Caco-2 (cell line): ENCODE measurements around the gene NFRKB. TPM values are rescaled to one million over a fixed set of nuclear protein-coding genes. Genes with fewer than 3 reads are reported as not detected.

Experiments used
- Bru-seq: library from RNA; stranded (reverse); fragments of 400-500 nt; gene quantifications from one replicate; lab custom pipeline; 2021; lab: Mats Ljungman, UMichigan
- BruChase-seq, 2 experiments: library from RNA; stranded (reverse); fragments of 400-500 nt; gene quantifications; one replicate each; lab custom pipeline; 2021; lab: Mats Ljungman, UMichigan
- BruUV-seq: library from RNA; stranded (reverse); fragments of 400-500 nt; replicated peaks from 2 replicates; lab custom pipeline; 2021; lab: Mats Ljungman, UMichigan
- CTCF ChIA-PET: fragments of 300-600 bp; sonication (Branson Sonifier 250); formaldehyde crosslinking; loops from one replicate; lab custom pipeline; 2022; ENCODE audit warnings: antibody characterized with exemption; lab: Charles Lee
- POLR2A ChIA-PET: fragments of 300-600 bp; sonication (Branson Sonifier 250); formaldehyde crosslinking; loops from one replicate; lab custom pipeline; 2022; ENCODE audit warnings: antibody characterized with exemption; lab: Charles Lee
- DNase-seq, 2 experiments: peaks; one replicate each; pipeline versions ENCODE4 v3.0.0 to v3.0.0-alpha.2; 2020 to 2022
- H3K27me3 ChIP-seq: replicated peaks from 2 replicates; pipeline ENCODE4 v1.6.0; 2011; ENCODE audit warnings: low read length; ENCODE audit not compliant: control insufficient read depth, insufficient read depth
- H3K36me3 ChIP-seq: 2 replicates; pipeline ENCODE4 v1.5.1; 2011; ENCODE audit warnings: low read length; ENCODE audit not compliant: control insufficient read depth, insufficient read depth
- H3K4me1 ChIP-seq: fragments of 250-450 bp; sonication (Bioruptor Pico); 2 replicates; pipeline ENCODE4 v1.5.1; 2020; ENCODE audit warnings: mild to moderate bottlenecking
- H3K4me3 ChIP-seq: 2 replicates; pipeline ENCODE4 v1.5.1; 2011; ENCODE audit warnings: low read depth, mild to moderate bottlenecking, control low read depth, low read length
- H3K9me3 ChIP-seq: fragments of 250-450 bp; sonication (Bioruptor Pico); 2 replicates; pipeline ENCODE4 v1.5.1; 2020; ENCODE audit warnings: mild to moderate bottlenecking, moderate library complexity
- H3K27ac Mint-ChIP-seq: one replicate; pipeline ENCODE4 v1.8.0; 2022; ENCODE audit warnings: mixed read lengths; ENCODE audit not compliant: unreplicated experiment
- H3K27me3 Mint-ChIP-seq: one replicate; pipeline ENCODE4 v1.8.0; 2022; ENCODE audit warnings: mixed read lengths; ENCODE audit not compliant: insufficient read depth, unreplicated experiment
- H3K36me3 Mint-ChIP-seq: one replicate; pipeline ENCODE4 v1.8.0; 2022; ENCODE audit warnings: mild to moderate bottlenecking, mixed read lengths; ENCODE audit not compliant: insufficient read depth, unreplicated experiment
- H3K4me1 Mint-ChIP-seq: one replicate; pipeline ENCODE4 v1.8.0; 2022; ENCODE audit warnings: low read depth, mixed read lengths; ENCODE audit not compliant: unreplicated experiment
- H3K4me3 Mint-ChIP-seq: one replicate; pipeline ENCODE4 v1.8.0; 2022; ENCODE audit warnings: mild to moderate bottlenecking, moderate library complexity, mixed read lengths; ENCODE audit not compliant: unreplicated experiment
- H3K9me3 Mint-ChIP-seq: one replicate; pipeline ENCODE4 v1.8.0; 2022; ENCODE audit warnings: mixed read lengths; ENCODE audit not compliant: unreplicated experiment
- CTCF ChIP-seq, 2 experiments: fragments of 200-600 bp in 1 of 2; IDR thresholded peaks; 1 replicate in 1 of 2; 2 replicates in 1 of 2; pipeline versions ENCODE4 v1.5.1 to v1.8.0; 2011 to 2022; ENCODE audit warnings: antibody characterized with exemption in 1 of 2, control low read depth in 1 of 2, inconsistent platforms in 1 of 2, low read depth in 1 of 2, low read length in 1 of 2, mild to moderate bottlenecking in 1 of 2, moderate library complexity in 1 of 2; ENCODE audit not compliant: insufficient read depth in 1 of 2, severe bottlenecking in 1 of 2, unreplicated experiment in 1 of 2
- intact Hi-C: fragments of 100-400 bp; cut with micrococcal nuclease; formaldehyde crosslinking; loops from one replicate; pipeline ENCODE4 v1.10.0; 2022; ENCODE audit not compliant: unreplicated experiment
- long read RNA-seq: library from polyadenylated mRNA; stranded (forward); transcript quantifications from one replicate; pipeline ENCODE4 v2.0.0, GENCODE V29; 2022
- total RNA-seq: library from RNA; stranded (reverse); gene quantifications from 2 replicates; pipeline ENCODE4 v1.2.3, GENCODE V29; 2022

The NFRKB gene
- 101 and 104 TPM in 2 replicates for total RNA-seq
- Bru-seq, nascent RNA = percentile 95 among the genes with signal in this experiment
- BruChase-seq, experiment 1, labeled RNA remaining after a 2-hour chase = percentile 96 among the genes with signal in this experiment
- percentile 94 among the genes with signal in this experiment for BruChase-seq, experiment 2, labeled RNA remaining after a 6-hour chase
- long read RNA-seq, partial matches to known transcripts = 39 of 75 reads
- long read RNA-seq, other reads (novel, unspliced or antisense) = 36 of 75 reads

- BruUV-seq = no TSS peak
- DNase-seq = peak; percentile 94 to 98
- ChIA-PET CTCF (interaction anchor here (0.6 to 1.9 kb wide), 6 partner anchors 10 to 237 kb away, joined by 3 to 6 read pairs (median 3); no protein-coding TSS in a partner anchor), POLR2A (interaction anchor here (0.6 to 2.1 kb wide), 10 partner anchors 10 to 579 kb away, joined by 3 to 8 read pairs (median 4); no protein-coding TSS in a partner anchor)
- peaks cover 13% of the 10 kb centered on the region for H3K4me1 Mint-ChIP-seq
- H3K27me3 ChIP-seq = no peaks in the 10 kb centered on the region
- H3K9me3 Mint-ChIP-seq = no peaks in the 10 kb centered on the region
- intact Hi-C loops = loop anchor here (1.0 kb wide), 2 partner anchors 81 to 251 kb away; no protein-coding TSS in a partner anchor
- H3K4me1 ChIP-seq = peaks cover 14% of the 10 kb centered on the region
- H3K4me3 Mint-ChIP-seq = peak within 1 kb of the TSS; percentile 84
- H3K36me3 ChIP-seq = peaks cover 4% of the 10 kb centered on the region; the same call in 1 of the 2 replicates
- peaks cover 54% of the 10 kb centered on the region for H3K36me3 Mint-ChIP-seq
- peak within 1 kb of the TSS; percentile 86 for H3K4me3 ChIP-seq
- H3K27ac Mint-ChIP-seq = peak within 1 kb of the TSS; percentile 80
- H3K27me3 Mint-ChIP-seq = no peaks in the 10 kb centered on the region
- no peaks in the 10 kb centered on the region for H3K9me3 ChIP-seq
- no peak for TF ChIP-seq CTCF (IDR thresholded peaks at IDR 0.05; ENCODE audit: insufficient read depth in 1 of 2, low read depth in 1 of 2, low read length in 1 of 2, severe bottlenecking in 1 of 2, unreplicated experiment in 1 of 2)
These were observed at the start of gene NFRKB for GRCh38 chr11:129895126-129896041. NFRKB (minus strand) TSS chr11:129895578; CDS start chr11:129892849, 2,729 bp downstream.

GRCh38 chr11:129944696-129945095 lies 49.3 kb upstream of the NFRKB start:
- Mint-ChIP-seq H3K27ac (peak overlapping the region; percentile 90), H3K9me3 (no peaks in the 10 kb centered on the region), H3K4me1 (peaks cover 46% of the 10 kb centered on the region), H3K4me3 (no peak overlapping the region), H3K27me3 (no peaks in the 10 kb centered on the region), H3K36me3 (peaks cover 17% of the 10 kb centered on the region)
- BruUV-seq = no TSS peak
- POLR2A ChIA-PET = no interaction called here
- peaks cover 32% of the 10 kb centered on the region for H3K4me1 ChIP-seq
- H3K36me3 ChIP-seq = no peaks in the 10 kb centered on the region
- no peak for TF ChIP-seq CTCF (IDR thresholded peaks at IDR 0.05; ENCODE audit: insufficient read depth in 1 of 2, low read depth in 1 of 2, low read length in 1 of 2, severe bottlenecking in 1 of 2, unreplicated experiment in 1 of 2)
- no peak for DNase-seq
- CTCF ChIA-PET = interaction anchor here (1.0 kb wide), 1 partner anchor 188 kb away, joined by 4 read pairs; no protein-coding TSS in a partner anchor
- intact Hi-C loops = no loop called here
- H3K27me3 ChIP-seq = no peaks in the 10 kb centered on the region
- no peaks in the 10 kb centered on the region for H3K9me3 ChIP-seq
- H3K4me3 ChIP-seq = no peak overlapping the region

GRCh38 chr11:129943036-129943435 lies 47.7 kb upstream of the NFRKB start:
- TF ChIP-seq CTCF (IDR thresholded peaks at IDR 0.05; ENCODE audit: insufficient read depth in 1 of 2, low read depth in 1 of 2, low read length in 1 of 2, severe bottlenecking in 1 of 2, unreplicated experiment in 1 of 2) = no peak
- Histone ChIP-seq H3K4me1 (peaks cover 40% of the 10 kb centered on the region), H3K36me3 (no peaks in the 10 kb centered on the region), H3K4me3 (no peak overlapping the region), H3K27me3 (no peaks in the 10 kb centered on the region), H3K9me3 (no peaks in the 10 kb centered on the region)
- no TSS peak for BruUV-seq
- peak; percentile 63 to 83 for DNase-seq
- ChIA-PET POLR2A (interaction anchor here (0.5 to 1.3 kb wide), 6 partner anchors 13 to 135 kb away, joined by 3 to 4 read pairs (median 3); partner anchors contain the start of gene APLP2), CTCF (interaction anchor here (0.8 to 1.7 kb wide), 8 partner anchors 17 to 203 kb away, joined by 3 to 9 read pairs (median 6); no protein-coding TSS in a partner anchor)
- H3K36me3 Mint-ChIP-seq = peaks cover 22% of the 10 kb centered on the region
- no peaks in the 10 kb centered on the region for H3K27me3 Mint-ChIP-seq
- peak overlapping the region; percentile 90 for H3K27ac Mint-ChIP-seq
- H3K4me1 Mint-ChIP-seq = peaks cover 55% of the 10 kb centered on the region
- no peaks in the 10 kb centered on the region for H3K9me3 Mint-ChIP-seq
- intact Hi-C loops = loop anchor here (1.0 to 2.0 kb wide), 8 partner anchors 17 to 238 kb away; partner anchors contain the start of gene APLP2
- peak overlapping the region; percentile 52 for H3K4me3 Mint-ChIP-seq
